ENCODE measurements around the gene SUCLG1.

DNA sequence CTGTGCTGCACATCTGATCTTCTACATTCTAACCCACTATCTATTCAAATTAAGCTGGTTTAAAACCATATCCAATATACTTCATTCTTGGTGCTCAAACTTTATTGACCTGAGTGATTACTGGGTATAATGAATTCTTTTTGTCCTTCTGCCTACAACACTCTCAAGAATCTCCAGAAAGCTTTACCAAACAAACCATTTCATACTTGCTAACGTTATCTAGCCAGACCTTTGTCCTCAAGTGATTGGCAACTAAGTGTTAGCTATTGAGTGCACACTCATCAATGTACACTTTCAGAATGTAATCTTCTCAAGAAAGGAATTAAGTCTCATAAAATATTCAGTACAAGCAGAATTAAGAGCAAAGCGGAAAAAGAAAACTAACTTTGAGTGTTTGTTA, 1.4 kb downstream of the SUCLG1 start:
- TF ChIP-seq CTCF (conservative IDR thresholded peaks at IDR 0.05 in 1 of 2, IDR thresholded peaks at IDR 0.05 in 1 of 2; ENCODE audit: extremely low read depth in 1 of 2, insufficient read depth in 1 of 2, low read depth in 1 of 2, low read length in 2 of 2) (no peak), EZH2 (IDR thresholded peaks at IDR 0.05; ENCODE audit: borderline replicate concordance, low read length) (no peak)
